Activated T-helper 17 cell treated with anti-CD3 and anti-CD28 coated beads, Interleukin-2, amount 50 U/mL, for 72 hours (primary cell): ENCODE results near the gene CLEC3B. TPM values are rescaled to one million over a fixed set of nuclear protein-coding genes. Genes with fewer than 3 reads are reported as not detected.
"Not testable (repeated sequence)": the region's sequence is repeated elsewhere in the genome, so short reads cannot be mapped to it uniquely, and the experiment has no call there.

Experiments
- ATAC-seq: fragments of 150-1000 bp; cut with Tn5 transposase; replicated peaks from 2 replicates; pipeline ENCODE4 v1.10.0; 2021; ENCODE audit warnings: mild to moderate bottlenecking, moderate library complexity
- H3K27ac Mint-ChIP-seq: one replicate; pipeline ENCODE4 v1.8.0; 2022; ENCODE audit warnings: mixed read lengths
- H3K27me3 Mint-ChIP-seq: one replicate; pipeline ENCODE4 v1.8.0; 2022; ENCODE audit warnings: mixed read lengths
- H3K36me3 Mint-ChIP-seq: one replicate; pipeline ENCODE4 v1.8.0; 2022; ENCODE audit warnings: low read depth, mild to moderate bottlenecking, mixed read lengths
- H3K4me1 Mint-ChIP-seq: one replicate; pipeline ENCODE4 v1.8.0; 2022; ENCODE audit warnings: mixed read lengths
- H3K4me3 Mint-ChIP-seq: one replicate; pipeline ENCODE4 v1.8.0; 2022; ENCODE audit warnings: mild to moderate bottlenecking, mixed read lengths
- H3K9me3 Mint-ChIP-seq: one replicate; pipeline ENCODE4 v1.8.0; 2022; ENCODE audit warnings: mixed read lengths
- total RNA-seq, 2 donors: library from RNA; stranded (reverse); gene quantifications; one replicate each; pipeline ENCODE4 v1.2.3, GENCODE V29; 2022

CLEC3B gene
- total RNA-seq, result under 1 TPM; 0.37 to 0.66 TPM

GRCh38 chr3:45026038-45026437, at the start of gene CLEC3B:
TSS of gene CLEC3B (plus strand) at chr3:45026303. CDS start at chr3:45026363, 60 bp downstream.
- Mint-ChIP-seq H3K36me3 (no peaks in the 10 kb centered on the region), H3K27me3 (no peaks in the 10 kb centered on the region), H3K4me1 (peaks cover 4% of the 10 kb centered on the region), H3K27ac (no peak within 1 kb of the TSS), H3K9me3 (no peaks in the 10 kb centered on the region), H3K4me3 (no peak within 1 kb of the TSS)
- ATAC-seq, result no peak

GRCh38 chr3:44981220-44981619, 44.9 kb upstream of the CLEC3B start:
- peak; percentile 44 for ATAC-seq
- Mint-ChIP-seq H3K27me3 (no peaks in the 10 kb centered on the region), H3K27ac (peak overlapping the region; percentile 13), H3K36me3 (peaks cover 29% of the 10 kb centered on the region), H3K9me3 (no peaks in the 10 kb centered on the region), H3K4me3 (peak overlapping the region; percentile 32), H3K4me1 (peaks cover 36% of the 10 kb centered on the region)

GRCh38 chr3:44981751-44982150, 44.4 kb upstream of the CLEC3B start:
- ATAC-seq, result peak; percentile 69
- no peaks in the 10 kb centered on the region for H3K9me3 Mint-ChIP-seq
- no peaks in the 10 kb centered on the region for H3K27me3 Mint-ChIP-seq
- H3K4me3 Mint-ChIP-seq, result peak overlapping the region; percentile 32
- peak overlapping the region; percentile 13 for H3K27ac Mint-ChIP-seq
- peaks cover 36% of the 10 kb centered on the region for H3K4me1 Mint-ChIP-seq
- peaks cover 24% of the 10 kb centered on the region for H3K36me3 Mint-ChIP-seq

GRCh38 chr3:44982817-44983216, 43.3 kb upstream of the CLEC3B start:
- no peak for ATAC-seq
- H3K27me3 Mint-ChIP-seq, result no peaks in the 10 kb centered on the region

GRCh38 chr3:44983484-44983941, 42.6 kb upstream of the CLEC3B start:
- Mint-ChIP-seq H3K4me3 (no peak overlapping the region), H3K27ac (no peak overlapping the region)

More at GRCh38 chr3:44982817-44983216, 43.3 kb upstream of the CLEC3B start:
- no peak overlapping the region for H3K4me3 Mint-ChIP-seq
- H3K4me1 Mint-ChIP-seq, result peaks cover 27% of the 10 kb centered on the region
- no peaks in the 10 kb centered on the region for H3K9me3 Mint-ChIP-seq
- H3K36me3 Mint-ChIP-seq, result peaks cover 15% of the 10 kb centered on the region
- peak overlapping the region; percentile 13 for H3K27ac Mint-ChIP-seq

GRCh38 chr3:44984335-44984734, 41.8 kb upstream of the CLEC3B start:
- no peaks in the 10 kb centered on the region for H3K9me3 Mint-ChIP-seq
- no peak for ATAC-seq
- H3K4me1 Mint-ChIP-seq, result peaks cover 25% of the 10 kb centered on the region
- H3K4me3 Mint-ChIP-seq, result no peak overlapping the region
- peaks cover 22% of the 10 kb centered on the region for H3K36me3 Mint-ChIP-seq
- H3K27ac Mint-ChIP-seq, result no peak overlapping the region
- no peaks in the 10 kb centered on the region for H3K27me3 Mint-ChIP-seq

More at GRCh38 chr3:44983484-44983941, 42.6 kb upstream of the CLEC3B start:
- Mint-ChIP-seq H3K4me1 (peaks cover 22% of the 10 kb centered on the region), H3K36me3 (peaks cover 14% of the 10 kb centered on the region), H3K9me3 (no peaks in the 10 kb centered on the region), H3K27me3 (no peaks in the 10 kb centered on the region)
- ATAC-seq, result no peak

GRCh38 chr3:44986330-44986729, 39.8 kb upstream of the CLEC3B start:
- not testable (repeated sequence) for H3K4me3 Mint-ChIP-seq, ATAC-seq, H3K27me3 Mint-ChIP-seq, H3K9me3 Mint-ChIP-seq, H3K27ac Mint-ChIP-seq
- Mint-ChIP-seq H3K4me1 (peaks cover 24% of the 10 kb centered on the region), H3K36me3 (peaks cover 42% of the 10 kb centered on the region)

GRCh38 chr3:44987332-44987731, 38.8 kb upstream of the CLEC3B start:
- no peak for ATAC-seq
- no peak overlapping the region for H3K27ac Mint-ChIP-seq
- peaks cover 52% of the 10 kb centered on the region for H3K36me3 Mint-ChIP-seq
- peaks cover 24% of the 10 kb centered on the region for H3K4me1 Mint-ChIP-seq
- H3K9me3 Mint-ChIP-seq, result no peaks in the 10 kb centered on the region
- H3K4me3 Mint-ChIP-seq, result no peak overlapping the region
- no peaks in the 10 kb centered on the region for H3K27me3 Mint-ChIP-seq

- Mint-ChIP-seq H3K27me3 (no peaks in the 10 kb centered on the region), H3K4me1 (peaks cover 29% of the 10 kb centered on the region), H3K36me3 (peaks cover 59% of the 10 kb centered on the region), H3K9me3 (no peaks in the 10 kb centered on the region), H3K4me3 (no peak overlapping the region), H3K27ac (no peak overlapping the region)
- no peak for ATAC-seq
Observed at GRCh38 chr3:44988073-44988472, 38.0 kb upstream of the CLEC3B start.

- Mint-ChIP-seq H3K27me3 (no peaks in the 10 kb centered on the region), H3K36me3 (peaks cover 70% of the 10 kb centered on the region), H3K27ac (no peak overlapping the region), H3K4me1 (peaks cover 29% of the 10 kb centered on the region), H3K4me3 (no peak overlapping the region), H3K9me3 (no peaks in the 10 kb centered on the region)
- no peak for ATAC-seq
Observed at GRCh38 chr3:44989141-44989540, 37.0 kb upstream of the CLEC3B start.

- Mint-ChIP-seq H3K27me3 (no peaks in the 10 kb centered on the region), H3K36me3 (peaks cover 75% of the 10 kb centered on the region), H3K4me1 (peaks cover 34% of the 10 kb centered on the region), H3K9me3 (no peaks in the 10 kb centered on the region), H3K4me3 (no peak overlapping the region), H3K27ac (no peak overlapping the region)
- no peak for ATAC-seq
Observed at GRCh38 chr3:44989636-44990373, 36.3 kb upstream of the CLEC3B start.

GRCh38 chr3:44991326-44991725, 34.8 kb upstream of the CLEC3B start:
- no peaks in the 10 kb centered on the region for H3K27me3 Mint-ChIP-seq
- H3K9me3 Mint-ChIP-seq, result no peaks in the 10 kb centered on the region
- H3K36me3 Mint-ChIP-seq, result peaks cover 79% of the 10 kb centered on the region
- no peak for ATAC-seq
- H3K27ac Mint-ChIP-seq, result peak overlapping the region; percentile 54
- peak overlapping the region; percentile 35 for H3K4me3 Mint-ChIP-seq
- peaks cover 42% of the 10 kb centered on the region for H3K4me1 Mint-ChIP-seq

- Mint-ChIP-seq H3K4me3 (no peak overlapping the region), H3K36me3 (peaks cover 94% of the 10 kb centered on the region), H3K27ac (peak overlapping the region; percentile 33), H3K27me3 (no peaks in the 10 kb centered on the region), H3K4me1 (peaks cover 47% of the 10 kb centered on the region), H3K9me3 (no peaks in the 10 kb centered on the region)
- no peak for ATAC-seq
Observed at GRCh38 chr3:44992555-44993470, 33.3 kb upstream of the CLEC3B start.

- H3K4me1 Mint-ChIP-seq, result peaks cover 46% of the 10 kb centered on the region
Observed at GRCh38 chr3:44993471-44994205, 32.5 kb upstream of the CLEC3B start.

More at GRCh38 chr3:44993471-44994205, 32.5 kb upstream of the CLEC3B start:
- H3K9me3 Mint-ChIP-seq, result no peaks in the 10 kb centered on the region
- ATAC-seq, result peak; percentile 40
- no peak overlapping the region for H3K4me3 Mint-ChIP-seq
- H3K27ac Mint-ChIP-seq, result no peak overlapping the region
- peaks cover 100% of the 10 kb centered on the region for H3K36me3 Mint-ChIP-seq
- no peaks in the 10 kb centered on the region for H3K27me3 Mint-ChIP-seq
